ENCODE measurements around the gene RAD23B. TPM values are rescaled to one million over a fixed set of nuclear protein-coding genes. Genes with fewer than 3 reads are reported as not detected.
A peak's percentile ranks its signal among the peaks of the same experiment; 100 is the strongest.

RAD23B gene
- total RNA-seq (ENCODE audit: low replicate concordance): 132 and 171 TPM in 2 replicates

DNA sequence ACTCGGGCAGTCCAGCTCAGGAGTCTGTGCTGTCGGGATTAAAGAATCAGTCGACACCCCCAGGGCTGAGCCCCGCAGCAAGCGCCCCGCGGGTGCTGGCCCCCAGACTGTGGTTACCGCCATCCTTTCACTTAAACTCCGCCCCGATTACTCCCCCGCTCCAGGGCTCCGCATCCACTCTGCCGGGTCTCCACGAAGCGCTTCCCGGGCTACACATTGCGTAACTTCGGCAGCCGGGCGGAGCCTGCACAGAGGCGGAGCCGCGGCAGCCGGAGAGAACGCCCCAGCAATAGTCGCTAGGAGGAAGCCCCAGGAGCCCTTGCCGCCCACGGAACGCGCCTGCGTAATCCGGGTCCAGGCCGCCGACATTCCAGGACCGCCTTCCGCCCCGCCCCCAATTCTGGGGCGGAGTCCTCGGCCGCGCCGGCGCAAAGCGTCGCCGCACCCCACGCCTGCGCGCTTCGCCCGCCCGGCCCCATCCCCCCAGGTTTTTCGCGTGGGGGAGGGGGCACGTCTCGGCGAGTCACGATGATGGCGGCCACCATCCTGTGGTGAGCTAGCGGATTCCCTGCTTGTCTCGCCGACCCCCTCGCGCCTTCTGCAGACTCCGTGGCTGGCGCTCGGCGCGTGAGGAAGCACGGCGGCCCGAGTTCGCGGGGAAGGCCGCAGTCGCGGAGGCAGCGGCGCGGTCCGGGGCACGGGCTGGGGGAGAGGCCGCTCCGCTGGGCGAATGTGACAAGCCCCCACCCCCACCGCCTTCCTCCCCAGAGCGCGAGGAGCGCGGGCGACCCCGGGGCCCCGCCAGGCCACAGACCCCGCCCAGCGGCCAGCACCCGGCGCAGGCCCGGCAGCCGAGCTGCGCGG lies at the start of gene RAD23B:
TSS of gene RAD23B (plus strand) at position 521 of the 864 bp plus-strand sequence. CDS start 351 bp downstream, outside the sequence.
- DNase-seq (ENCODE audit: low read depth): peak; percentile 98
- TF ChIP-seq, protein P1, sequence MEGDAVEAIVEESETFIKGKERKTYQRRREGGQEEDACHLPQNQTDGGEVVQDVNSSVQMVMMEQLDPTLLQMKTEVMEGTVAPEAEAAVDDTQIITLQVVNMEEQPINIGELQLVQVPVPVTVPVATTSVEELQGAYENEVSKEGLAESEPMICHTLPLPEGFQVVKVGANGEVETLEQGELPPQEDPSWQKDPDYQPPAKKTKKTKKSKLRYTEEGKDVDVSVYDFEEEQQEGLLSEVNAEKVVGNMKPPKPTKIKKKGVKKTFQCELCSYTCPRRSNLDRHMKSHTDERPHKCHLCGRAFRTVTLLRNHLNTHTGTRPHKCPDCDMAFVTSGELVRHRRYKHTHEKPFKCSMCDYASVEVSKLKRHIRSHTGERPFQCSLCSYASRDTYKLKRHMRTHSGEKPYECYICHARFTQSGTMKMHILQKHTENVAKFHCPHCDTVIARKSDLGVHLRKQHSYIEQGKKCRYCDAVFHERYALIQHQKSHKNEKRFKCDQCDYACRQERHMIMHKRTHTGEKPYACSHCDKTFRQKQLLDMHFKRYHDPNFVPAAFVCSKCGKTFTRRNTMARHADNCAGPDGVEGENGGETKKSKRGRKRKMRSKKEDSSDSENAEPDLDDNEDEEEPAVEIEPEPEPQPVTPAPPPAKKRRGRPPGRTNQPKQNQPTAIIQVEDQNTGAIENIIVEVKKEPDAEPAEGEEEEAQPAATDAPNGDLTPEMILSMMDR (IDR thresholded peaks at IDR 0.05; ENCODE audit: insufficient read depth, low read length): no peak

GRCh38 chr9:107235765-107236442 lies 47.2 kb upstream of the RAD23B start:
- H3K4me3 ChIP-seq (ENCODE audit: low read depth, low read length): no peak overlapping the region
- DNase-seq (ENCODE audit: low read depth): no peak
- TF ChIP-seq, protein P1 (IDR thresholded peaks at IDR 0.05; ENCODE audit: insufficient read depth, low read length): no peak

More for the DNA sequence above, at the start of gene RAD23B:
- H3K4me3 ChIP-seq (ENCODE audit: low read depth, low read length): peak within 1 kb of the TSS; percentile 88

DNA sequence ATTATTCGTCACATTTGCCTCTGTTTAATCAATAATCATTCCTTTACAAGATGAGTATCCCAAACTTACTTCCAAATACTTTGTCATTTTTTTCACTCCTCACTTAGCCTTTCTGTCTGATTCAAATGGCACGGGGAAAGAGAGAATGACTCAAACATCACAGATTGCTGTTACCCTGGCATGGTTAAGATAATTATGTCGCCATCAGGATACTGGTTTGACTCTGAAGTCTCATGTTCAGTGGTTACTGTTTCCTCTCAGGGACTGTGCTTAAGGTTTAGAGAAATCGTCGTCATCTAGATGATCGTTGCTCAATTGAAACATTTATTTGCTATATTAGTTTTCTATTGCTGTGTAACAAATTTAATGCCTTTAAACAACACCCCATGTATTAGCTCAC lies 45.2 kb upstream of the RAD23B start:
- no peak overlapping the region for H3K4me3 ChIP-seq (ENCODE audit: low read depth, low read length)
- DNase-seq (ENCODE audit: low read depth): no peak
- TF ChIP-seq, protein P1 (IDR thresholded peaks at IDR 0.05; ENCODE audit: insufficient read depth, low read length): no peak

DNA sequence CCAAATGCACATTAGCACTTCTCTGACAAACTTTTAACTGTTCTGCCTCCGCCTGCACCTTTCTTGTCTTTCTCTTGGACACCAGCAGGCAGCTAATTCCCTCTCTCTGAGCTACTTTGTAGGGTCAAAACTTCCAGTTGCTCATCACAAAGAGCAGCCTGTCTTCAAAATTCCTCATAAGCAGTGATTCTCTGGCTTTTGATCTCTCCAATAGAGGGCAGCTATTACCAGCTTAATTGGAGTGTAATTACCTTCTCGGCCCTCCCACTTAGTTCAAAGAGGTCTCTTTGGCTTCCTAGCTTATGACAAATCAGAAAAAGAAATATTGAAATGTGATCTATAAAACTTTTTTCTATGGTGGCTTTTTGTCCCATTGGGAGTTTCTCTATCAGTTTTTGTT lies 43.6 kb upstream of the RAD23B start:
- peak; percentile 31 for DNase-seq (ENCODE audit: low read depth)
- TF ChIP-seq, protein P1 (IDR thresholded peaks at IDR 0.05; ENCODE audit: insufficient read depth, low read length): no peak
- H3K4me3 ChIP-seq (ENCODE audit: low read depth, low read length): no peak overlapping the region

DNA sequence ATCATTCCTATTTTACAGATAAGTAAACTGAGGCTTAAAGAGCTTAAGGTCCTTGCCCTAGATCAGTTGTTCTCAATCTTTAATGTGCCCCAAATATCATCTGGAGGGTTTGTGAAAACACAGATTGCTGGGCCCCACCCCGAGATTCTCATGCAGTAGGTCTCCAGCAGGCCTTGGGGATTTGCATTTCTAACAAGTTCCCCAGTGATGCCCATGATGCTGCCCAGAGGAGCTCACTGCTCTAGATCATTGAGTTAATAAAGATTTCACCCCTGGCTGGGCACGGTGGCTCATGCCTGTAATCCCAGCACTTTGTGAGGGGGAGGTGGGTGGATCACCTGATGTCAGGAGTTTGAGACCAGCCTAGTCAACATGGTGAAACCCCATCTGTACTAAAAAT lies 42.8 kb upstream of the RAD23B start:
- DNase-seq (ENCODE audit: low read depth): no peak
- TF ChIP-seq, protein P1 (IDR thresholded peaks at IDR 0.05; ENCODE audit: insufficient read depth, low read length): no peak
- no peak overlapping the region for H3K4me3 ChIP-seq (ENCODE audit: low read depth, low read length)

GRCh38 chr9:107242073-107243030 lies 40.7 kb upstream of the RAD23B start:
- peak; percentile 29 for DNase-seq (ENCODE audit: low read depth)
- H3K4me3 ChIP-seq (ENCODE audit: low read depth, low read length): no peak overlapping the region
- TF ChIP-seq, protein P1 (IDR thresholded peaks at IDR 0.05; ENCODE audit: insufficient read depth, low read length): no peak
